ENCODE results near the gene ARMC8. TPM values are rescaled to one million over a fixed set of nuclear protein-coding genes. Genes with fewer than 3 reads are reported as not detected.

ARMC8 gene
- total RNA-seq, 1 donor from 2014 or later: 42.5 TPM

GRCh38 chr3:138282836-138283235 lies 95.7 kb downstream of the ARMC8 start:
- H3K36me3 ChIP-seq (ENCODE audit: control insufficient read depth, insufficient read depth, low read length): no peaks in the 10 kb centered on the region
- TF ChIP-seq, protein P1, sequence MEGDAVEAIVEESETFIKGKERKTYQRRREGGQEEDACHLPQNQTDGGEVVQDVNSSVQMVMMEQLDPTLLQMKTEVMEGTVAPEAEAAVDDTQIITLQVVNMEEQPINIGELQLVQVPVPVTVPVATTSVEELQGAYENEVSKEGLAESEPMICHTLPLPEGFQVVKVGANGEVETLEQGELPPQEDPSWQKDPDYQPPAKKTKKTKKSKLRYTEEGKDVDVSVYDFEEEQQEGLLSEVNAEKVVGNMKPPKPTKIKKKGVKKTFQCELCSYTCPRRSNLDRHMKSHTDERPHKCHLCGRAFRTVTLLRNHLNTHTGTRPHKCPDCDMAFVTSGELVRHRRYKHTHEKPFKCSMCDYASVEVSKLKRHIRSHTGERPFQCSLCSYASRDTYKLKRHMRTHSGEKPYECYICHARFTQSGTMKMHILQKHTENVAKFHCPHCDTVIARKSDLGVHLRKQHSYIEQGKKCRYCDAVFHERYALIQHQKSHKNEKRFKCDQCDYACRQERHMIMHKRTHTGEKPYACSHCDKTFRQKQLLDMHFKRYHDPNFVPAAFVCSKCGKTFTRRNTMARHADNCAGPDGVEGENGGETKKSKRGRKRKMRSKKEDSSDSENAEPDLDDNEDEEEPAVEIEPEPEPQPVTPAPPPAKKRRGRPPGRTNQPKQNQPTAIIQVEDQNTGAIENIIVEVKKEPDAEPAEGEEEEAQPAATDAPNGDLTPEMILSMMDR (IDR thresholded peaks at IDR 0.05; ENCODE audit: insufficient read depth, low read length, poor library complexity, severe bottlenecking): no peak
- no peaks in the 10 kb centered on the region for H3K27me3 ChIP-seq (ENCODE audit: control insufficient read depth, insufficient read depth, low read length)
- H3K4me3 ChIP-seq (ENCODE audit: low read depth, low read length): no peak overlapping the region
- DNase-seq (ENCODE audit: low read depth): no peak

DNA sequence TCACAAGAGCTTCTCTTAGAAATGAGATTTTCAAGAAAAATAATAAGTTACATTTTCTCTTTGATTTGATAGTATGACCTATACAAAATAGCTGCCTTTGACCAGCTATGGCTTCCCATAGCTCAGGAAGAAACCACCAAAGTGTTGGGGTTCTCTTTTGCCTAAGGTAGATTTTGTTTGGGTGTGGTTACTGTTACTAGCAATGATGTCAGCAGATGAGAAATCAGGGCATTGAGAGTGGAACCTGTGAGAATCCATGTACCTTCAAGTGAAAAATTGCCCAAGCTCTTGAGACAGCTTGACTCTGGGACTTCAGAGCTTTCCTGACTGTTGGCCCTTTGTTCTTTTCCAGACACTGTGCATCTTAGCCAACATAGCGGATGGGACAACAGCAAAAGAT lies 97.0 kb downstream of the ARMC8 start:
- Histone ChIP-seq H3K27me3 (ENCODE audit: control insufficient read depth, insufficient read depth, low read length) (no peaks in the 10 kb centered on the region), H3K36me3 (ENCODE audit: control insufficient read depth, insufficient read depth, low read length) (no peaks in the 10 kb centered on the region), H3K4me3 (ENCODE audit: low read depth, low read length) (no peak overlapping the region)
- TF ChIP-seq, protein P1 (IDR thresholded peaks at IDR 0.05; ENCODE audit: insufficient read depth, low read length, poor library complexity, severe bottlenecking): no peak
- no peak for DNase-seq (ENCODE audit: low read depth)

GRCh38 chr3:138284957-138285477 lies 97.9 kb downstream of the ARMC8 start:
- no peak overlapping the region for H3K4me3 ChIP-seq (ENCODE audit: low read depth, low read length)
- no peaks in the 10 kb centered on the region for H3K27me3 ChIP-seq (ENCODE audit: control insufficient read depth, insufficient read depth, low read length)
- TF ChIP-seq, protein P1 (IDR thresholded peaks at IDR 0.05; ENCODE audit: insufficient read depth, low read length, poor library complexity, severe bottlenecking): peak; percentile 1
- H3K36me3 ChIP-seq (ENCODE audit: control insufficient read depth, insufficient read depth, low read length): no peaks in the 10 kb centered on the region
- no peak for DNase-seq (ENCODE audit: low read depth)

DNA sequence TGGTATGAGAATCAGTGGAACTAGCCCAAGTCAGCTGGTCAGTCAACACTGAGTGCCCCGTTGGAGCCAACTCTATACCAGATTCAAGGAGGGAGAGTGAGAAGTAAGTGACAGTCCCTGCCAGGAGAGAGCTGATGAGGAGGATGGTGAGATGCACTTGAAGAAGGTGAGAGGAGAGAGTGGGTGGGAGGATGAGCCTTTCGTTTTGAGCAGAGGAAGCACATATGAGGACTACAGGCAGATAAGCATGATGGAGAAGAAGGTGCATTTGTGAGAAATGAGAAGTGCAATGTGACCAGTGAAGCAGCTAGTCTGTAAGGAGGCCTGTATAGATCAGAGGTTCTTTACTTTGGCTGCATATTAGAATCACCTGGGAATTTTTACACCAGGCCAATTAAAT lies 102.2 kb downstream of the ARMC8 start:
- Histone ChIP-seq H3K27me3 (ENCODE audit: control insufficient read depth, insufficient read depth, low read length) (no peaks in the 10 kb centered on the region), H3K4me3 (ENCODE audit: low read depth, low read length) (no peak overlapping the region), H3K36me3 (ENCODE audit: control insufficient read depth, insufficient read depth, low read length) (no peaks in the 10 kb centered on the region)
- TF ChIP-seq, protein P1 (IDR thresholded peaks at IDR 0.05; ENCODE audit: insufficient read depth, low read length, poor library complexity, severe bottlenecking): no peak
- no peak for DNase-seq (ENCODE audit: low read depth)

- TF ChIP-seq, protein P1 (IDR thresholded peaks at IDR 0.05; ENCODE audit: insufficient read depth, low read length, poor library complexity, severe bottlenecking): no peak
- Histone ChIP-seq H3K36me3 (ENCODE audit: control insufficient read depth, insufficient read depth, low read length) (no peaks in the 10 kb centered on the region), H3K4me3 (ENCODE audit: low read depth, low read length) (no peak overlapping the region), H3K27me3 (ENCODE audit: control insufficient read depth, insufficient read depth, low read length) (no peaks in the 10 kb centered on the region)
- DNase-seq (ENCODE audit: low read depth): no peak
These were observed 102.6 kb downstream of the ARMC8 start for GRCh38 chr3:138289701-138290100.

- Histone ChIP-seq H3K36me3 (ENCODE audit: control insufficient read depth, insufficient read depth, low read length) (no peaks in the 10 kb centered on the region), H3K27me3 (ENCODE audit: control insufficient read depth, insufficient read depth, low read length) (no peaks in the 10 kb centered on the region), H3K4me3 (ENCODE audit: low read depth, low read length) (no peak overlapping the region)
- no peak for DNase-seq (ENCODE audit: low read depth)
- TF ChIP-seq, protein P1 (IDR thresholded peaks at IDR 0.05; ENCODE audit: insufficient read depth, low read length, poor library complexity, severe bottlenecking): no peak
These were observed 109.5 kb downstream of the ARMC8 start for GRCh38 chr3:138296639-138297038.
